ENCODE data around the gene RNF128.

RNF128 gene

DNA sequence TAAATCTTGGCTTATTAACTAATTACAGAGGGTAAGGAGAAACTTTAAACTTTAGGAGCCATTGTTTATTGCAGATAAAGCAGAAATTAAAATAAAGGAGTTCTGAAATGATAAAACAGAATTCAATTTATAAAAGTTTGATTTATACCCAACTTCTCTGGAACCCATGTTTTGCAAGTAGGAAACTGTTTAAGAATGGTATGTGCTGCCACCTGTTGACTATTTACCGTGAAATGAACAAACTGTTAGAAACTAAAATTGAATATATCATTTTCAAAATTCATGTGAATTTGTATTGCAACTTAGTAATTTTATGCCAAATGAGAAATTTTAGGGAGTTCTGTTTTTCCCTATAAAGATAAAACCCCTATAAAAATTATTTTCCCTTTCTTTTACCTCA lies 65.0 kb downstream of the RNF128 start:
- no peak for TF ChIP-seq NFIC (IDR thresholded peaks at IDR 0.05)
- no peak for TF ChIP-seq EGR1 (IDR thresholded peaks at IDR 0.05)
- TF ChIP-seq, protein P1, sequence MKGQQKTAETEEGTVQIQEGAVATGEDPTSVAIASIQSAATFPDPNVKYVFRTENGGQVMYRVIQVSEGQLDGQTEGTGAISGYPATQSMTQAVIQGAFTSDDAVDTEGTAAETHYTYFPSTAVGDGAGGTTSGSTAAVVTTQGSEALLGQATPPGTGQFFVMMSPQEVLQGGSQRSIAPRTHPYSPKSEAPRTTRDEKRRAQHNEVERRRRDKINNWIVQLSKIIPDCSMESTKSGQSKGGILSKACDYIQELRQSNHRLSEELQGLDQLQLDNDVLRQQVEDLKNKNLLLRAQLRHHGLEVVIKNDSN (IDR thresholded peaks at IDR 0.05) = no peak
- TF ChIP-seq RAD21 (IDR thresholded peaks at IDR 0.05; ENCODE audit: low read depth) = peak; percentile 36
- TF ChIP-seq CREB1 (IDR thresholded peaks at IDR 0.05; ENCODE audit: low read depth) = no peak

DNA sequence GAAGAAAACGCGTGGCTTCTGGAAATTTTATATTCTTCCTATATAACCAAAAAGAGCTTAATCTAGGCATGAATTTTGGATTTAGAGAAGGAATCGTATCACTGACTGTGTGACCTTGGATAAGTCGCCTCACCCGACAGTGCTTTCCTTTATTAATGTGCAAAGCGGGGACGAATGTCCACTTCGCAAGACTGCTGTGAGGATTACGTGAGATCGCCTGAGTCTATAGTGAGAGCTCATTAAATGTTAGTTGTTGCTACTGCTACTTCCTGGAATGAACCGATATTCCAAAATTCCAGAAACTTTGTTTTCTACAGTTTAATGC lies 75.5 kb downstream of the RNF128 start:
- TF ChIP-seq, protein P2, sequence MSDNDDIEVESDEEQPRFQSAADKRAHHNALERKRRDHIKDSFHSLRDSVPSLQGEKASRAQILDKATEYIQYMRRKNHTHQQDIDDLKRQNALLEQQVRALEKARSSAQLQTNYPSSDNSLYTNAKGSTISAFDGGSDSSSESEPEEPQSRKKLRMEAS (IDR thresholded peaks at IDR 0.05) = no peak
- TF ChIP-seq EP300 (IDR thresholded peaks at IDR 0.05; ENCODE audit: borderline replicate concordance) = no peak
- no peak for TF ChIP-seq RAD21 (IDR thresholded peaks at IDR 0.05; ENCODE audit: low read depth)
- TF ChIP-seq YY1 (IDR thresholded peaks at IDR 0.05; ENCODE audit: low read depth) = no peak
- TF ChIP-seq, protein P1 (IDR thresholded peaks at IDR 0.05) = no peak
- no peak for TF ChIP-seq ZBTB7A (IDR thresholded peaks at IDR 0.05; ENCODE audit: low read depth)
- no peak; the same call in 1 of the 2 replicates for TF ChIP-seq TAF1 (IDR thresholded peaks at IDR 0.05; ENCODE audit: low read depth)
- no peak for TF ChIP-seq EGR1 (IDR thresholded peaks at IDR 0.05)
- no peak for TF ChIP-seq TCF12 (IDR thresholded peaks at IDR 0.05; ENCODE audit: low read depth)
- no peak for TF ChIP-seq FOXM1 (IDR thresholded peaks at IDR 0.05; ENCODE audit: borderline replicate concordance, low read depth)

DNA sequence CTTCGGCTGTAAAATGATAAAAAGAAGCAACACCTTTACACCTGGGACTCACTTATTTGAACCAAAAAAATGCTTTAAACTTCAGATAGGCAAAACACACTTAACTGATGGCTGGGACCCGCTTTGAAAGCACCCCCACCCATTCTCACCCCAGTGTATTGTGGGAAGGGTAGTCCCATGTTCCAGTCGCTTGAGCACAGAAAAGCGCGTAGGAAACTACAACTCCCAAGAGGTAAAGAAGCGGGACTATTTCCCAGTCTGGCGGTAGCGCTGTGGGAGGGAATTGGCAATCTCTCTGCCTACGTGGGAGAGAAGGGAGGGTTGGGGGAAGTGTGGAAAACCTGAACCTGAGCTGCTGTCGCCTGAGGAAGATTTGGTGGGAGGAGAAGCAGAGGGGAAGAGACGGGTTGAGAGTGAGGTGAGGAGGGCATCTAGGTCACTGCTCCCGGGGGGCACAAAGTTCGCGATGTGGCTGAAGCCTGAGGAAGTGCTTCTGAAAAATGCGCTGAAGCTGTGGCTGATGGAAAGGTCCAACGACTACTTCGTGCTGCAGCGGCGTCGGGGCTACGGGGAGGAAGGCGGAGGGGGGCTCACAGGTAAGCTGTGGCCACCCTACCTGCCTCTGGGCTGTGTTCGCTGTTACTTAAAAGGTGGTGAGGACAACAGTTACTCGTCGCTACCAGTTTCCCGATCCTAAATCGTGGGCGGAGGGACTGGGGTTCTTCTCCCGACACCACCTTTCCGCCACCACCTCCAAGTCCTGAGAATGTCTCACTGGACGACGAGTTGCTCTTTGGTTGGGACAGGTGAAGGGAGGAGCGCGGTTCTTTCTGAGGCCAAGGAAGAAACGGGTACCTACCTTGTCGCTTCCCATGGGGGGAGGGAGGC lies 76.1 kb downstream of the RNF128 start, which contains the start of gene TBC1D8B:
Gene TBC1D8B (plus strand): TSS at position 286 of the 888 bp plus-strand sequence. CDS start 181 bp downstream, at position 467.
- TF ChIP-seq, protein P3, sequence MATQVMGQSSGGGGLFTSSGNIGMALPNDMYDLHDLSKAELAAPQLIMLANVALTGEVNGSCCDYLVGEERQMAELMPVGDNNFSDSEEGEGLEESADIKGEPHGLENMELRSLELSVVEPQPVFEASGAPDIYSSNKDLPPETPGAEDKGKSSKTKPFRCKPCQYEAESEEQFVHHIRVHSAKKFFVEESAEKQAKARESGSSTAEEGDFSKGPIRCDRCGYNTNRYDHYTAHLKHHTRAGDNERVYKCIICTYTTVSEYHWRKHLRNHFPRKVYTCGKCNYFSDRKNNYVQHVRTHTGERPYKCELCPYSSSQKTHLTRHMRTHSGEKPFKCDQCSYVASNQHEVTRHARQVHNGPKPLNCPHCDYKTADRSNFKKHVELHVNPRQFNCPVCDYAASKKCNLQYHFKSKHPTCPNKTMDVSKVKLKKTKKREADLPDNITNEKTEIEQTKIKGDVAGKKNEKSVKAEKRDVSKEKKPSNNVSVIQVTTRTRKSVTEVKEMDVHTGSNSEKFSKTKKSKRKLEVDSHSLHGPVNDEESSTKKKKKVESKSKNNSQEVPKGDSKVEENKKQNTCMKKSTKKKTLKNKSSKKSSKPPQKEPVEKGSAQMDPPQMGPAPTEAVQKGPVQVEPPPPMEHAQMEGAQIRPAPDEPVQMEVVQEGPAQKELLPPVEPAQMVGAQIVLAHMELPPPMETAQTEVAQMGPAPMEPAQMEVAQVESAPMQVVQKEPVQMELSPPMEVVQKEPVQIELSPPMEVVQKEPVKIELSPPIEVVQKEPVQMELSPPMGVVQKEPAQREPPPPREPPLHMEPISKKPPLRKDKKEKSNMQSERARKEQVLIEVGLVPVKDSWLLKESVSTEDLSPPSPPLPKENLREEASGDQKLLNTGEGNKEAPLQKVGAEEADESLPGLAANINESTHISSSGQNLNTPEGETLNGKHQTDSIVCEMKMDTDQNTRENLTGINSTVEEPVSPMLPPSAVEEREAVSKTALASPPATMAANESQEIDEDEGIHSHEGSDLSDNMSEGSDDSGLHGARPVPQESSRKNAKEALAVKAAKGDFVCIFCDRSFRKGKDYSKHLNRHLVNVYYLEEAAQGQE (IDR thresholded peaks at IDR 0.05; ENCODE audit: low read depth) = no peak
- TF ChIP-seq YY1 (IDR thresholded peaks at IDR 0.05; ENCODE audit: low read depth) = no peak
- TF ChIP-seq TAF1 (IDR thresholded peaks at IDR 0.05; ENCODE audit: low read depth) = 0 out of 2 replicates have a peak, but pooled peaks have one; percentile 36
- peak; percentile 79 for TF ChIP-seq NFIC (IDR thresholded peaks at IDR 0.05)

DNA sequence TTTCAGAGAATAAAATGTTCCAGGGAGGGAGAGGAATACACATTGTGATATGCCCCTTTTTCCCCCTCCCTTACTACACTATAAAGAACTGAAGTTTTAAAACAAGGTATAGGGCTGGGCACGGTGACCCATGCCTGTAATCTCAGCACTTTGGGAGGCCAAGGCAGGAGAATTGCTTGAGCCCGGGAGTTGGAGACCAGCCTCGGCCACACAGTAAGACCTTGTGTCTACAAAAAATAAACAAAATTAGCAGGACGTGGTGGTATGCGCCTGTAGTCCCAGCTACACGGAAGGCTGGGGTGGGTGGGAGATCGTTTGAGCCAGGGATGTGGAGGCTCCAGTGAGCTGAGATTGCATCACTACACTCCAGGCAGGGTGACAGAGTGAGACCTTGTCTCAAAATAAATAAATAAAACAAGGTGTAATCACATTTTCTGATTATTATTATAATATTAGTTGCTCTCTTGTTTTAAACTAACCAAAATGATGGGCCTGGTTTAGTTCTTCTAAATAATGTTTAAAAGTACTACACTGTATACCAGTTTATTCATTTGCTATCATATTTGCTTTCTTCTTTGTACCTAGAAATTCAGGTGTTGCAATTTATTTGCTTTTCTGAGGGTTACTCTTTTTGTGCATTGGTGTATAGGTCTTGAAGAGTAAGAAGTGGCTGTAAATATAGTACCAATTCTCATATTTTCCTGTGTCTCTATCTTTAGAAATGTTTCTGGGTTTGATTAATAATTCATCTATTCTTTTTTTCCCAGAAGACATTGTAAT lies 84.8 kb downstream of the RNF128 start:
- TF ChIP-seq NFIC (IDR thresholded peaks at IDR 0.05) (no peak), ZBTB7A (IDR thresholded peaks at IDR 0.05; ENCODE audit: low read depth) (no peak), EP300 (IDR thresholded peaks at IDR 0.05; ENCODE audit: borderline replicate concordance) (no peak), TEAD4 (IDR thresholded peaks at IDR 0.05) (no peak)
